Left colon (tissue), 2 donors: ENCODE results near the gene MROH9. TPM values are rescaled to one million over a fixed set of nuclear protein-coding genes. Genes with fewer than 3 reads are reported as not detected.

ENCODE experiments used
- ATAC-seq: fragments of 200-7000 bp; cut with Tn5 transposase; one replicate; pipeline ENCODE4 v1.9.1; 2020; ENCODE audit warnings: mild to moderate bottlenecking, moderate library complexity
- DNase-seq, 2 donors: peaks; one replicate each; pipeline ENCODE4 v3.0.0-alpha.2; 2020
- intact Hi-C, 2 donors: fragments of 100-400 bp; cut with DNase I in 1 of 2; cut with micrococcal nuclease in 1 of 2; formaldehyde crosslinking; loops; one replicate each; pipeline versions ENCODE4 v1.11.2 to v1.14.0; 2022; cut with DNase I, micrococcal nuclease
- microRNA-seq, 2 donors: library from miRNA; unstranded; fragments of <30 nt; microRNA quantifications; one replicate each; pipeline versions ENCODE4 v1.1.0 to v1.2.0, GENCODE V29; 2020
- total RNA-seq, 2 donors: library from RNA; stranded (reverse); fragmentation: NEBNext Ultra II Directional; extraction: Animal tissue kit (Norgen Biotek cat#: 25700); gene quantifications; one replicate each; pipeline ENCODE4 v1.2.1, GENCODE V29; 2021
- donor health status: DM: no; HTN: no; CAD: no.
- donor health status: DM: yes; HTN: yes; CAD: no.

MROH9 gene
- total RNA-seq, 2 donors from 2014 or later = not detected

- ATAC-seq (no peak), DNase-seq (no peak)
- intact Hi-C loops = no loop called here
Observed at GRCh38 chr1:171113382-171113781, 178.0 kb downstream of the MROH9 start.

Small RNA genes lying within 50 kb of the gene (microRNA-seq; reads per million reads assigned to microRNA genes)
- gene MIR1295A (0 reads per million in 2 donors), gene MIR1295B (0 reads per million in 2 donors)

Other genes starting within 250 kb of the MROH9 start
- gene FMO3, start 155.4 kb downstream of the MROH9 start, total RNA-seq = under 1 TPM in 1 of 2 donors, not detected in 1; 0.42 TPM
- gene FMO2, start 249.8 kb downstream of the MROH9 start, total RNA-seq = 1 to 10 TPM in 1 of 2 donors, under 1 TPM in 1; 0.76 to 1.4 TPM